ENCODE measurements around the gene SIGLEC8.

DNA sequence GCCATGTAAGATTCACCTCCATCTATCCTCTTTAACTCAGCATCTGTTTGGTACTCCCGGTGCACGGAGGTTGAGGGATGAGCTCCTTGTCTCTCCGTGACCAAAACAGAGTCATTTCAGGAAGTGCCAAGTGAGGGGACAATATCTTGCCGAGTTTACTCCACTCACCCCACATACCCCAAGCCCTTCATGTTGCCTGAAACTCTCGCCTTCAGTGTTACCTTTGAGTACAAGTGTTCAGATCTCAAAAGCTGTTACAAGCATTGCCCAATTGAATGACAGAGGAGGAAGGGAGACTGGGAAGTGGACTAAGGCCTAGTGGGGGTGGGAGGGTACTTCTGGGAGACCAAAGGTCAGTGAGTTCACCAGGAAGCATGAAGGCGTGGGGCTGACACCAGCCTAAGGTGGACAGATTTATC, 49.4 kb upstream of the SIGLEC8 start:
- TF ChIP-seq TAF1 (IDR thresholded peaks at IDR 0.05; ENCODE audit: control insufficient read depth, extremely low read depth, insufficient read depth, low read length, severe bottlenecking) = no peak
- TF ChIP-seq NR3C1 (CRISPR knock-in tag; IDR thresholded peaks at IDR 0.05) = no peak
- no peak for TF ChIP-seq ZNF431 (CRISPR knock-in tag; IDR thresholded peaks at IDR 0.05)
- TF ChIP-seq, protein P1, sequence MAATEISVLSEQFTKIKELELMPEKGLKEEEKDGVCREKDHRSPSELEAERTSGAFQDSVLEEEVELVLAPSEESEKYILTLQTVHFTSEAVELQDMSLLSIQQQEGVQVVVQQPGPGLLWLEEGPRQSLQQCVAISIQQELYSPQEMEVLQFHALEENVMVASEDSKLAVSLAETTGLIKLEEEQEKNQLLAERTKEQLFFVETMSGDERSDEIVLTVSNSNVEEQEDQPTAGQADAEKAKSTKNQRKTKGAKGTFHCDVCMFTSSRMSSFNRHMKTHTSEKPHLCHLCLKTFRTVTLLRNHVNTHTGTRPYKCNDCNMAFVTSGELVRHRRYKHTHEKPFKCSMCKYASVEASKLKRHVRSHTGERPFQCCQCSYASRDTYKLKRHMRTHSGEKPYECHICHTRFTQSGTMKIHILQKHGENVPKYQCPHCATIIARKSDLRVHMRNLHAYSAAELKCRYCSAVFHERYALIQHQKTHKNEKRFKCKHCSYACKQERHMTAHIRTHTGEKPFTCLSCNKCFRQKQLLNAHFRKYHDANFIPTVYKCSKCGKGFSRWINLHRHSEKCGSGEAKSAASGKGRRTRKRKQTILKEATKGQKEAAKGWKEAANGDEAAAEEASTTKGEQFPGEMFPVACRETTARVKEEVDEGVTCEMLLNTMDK (IDR thresholded peaks at IDR 0.05; ENCODE audit: borderline replicate concordance, insufficient read depth, low read depth, low read length, poor library complexity, severe bottlenecking) = no peak
- TF ChIP-seq BCOR (IDR thresholded peaks at IDR 0.05) = no peak
- TF ChIP-seq, protein P2, sequence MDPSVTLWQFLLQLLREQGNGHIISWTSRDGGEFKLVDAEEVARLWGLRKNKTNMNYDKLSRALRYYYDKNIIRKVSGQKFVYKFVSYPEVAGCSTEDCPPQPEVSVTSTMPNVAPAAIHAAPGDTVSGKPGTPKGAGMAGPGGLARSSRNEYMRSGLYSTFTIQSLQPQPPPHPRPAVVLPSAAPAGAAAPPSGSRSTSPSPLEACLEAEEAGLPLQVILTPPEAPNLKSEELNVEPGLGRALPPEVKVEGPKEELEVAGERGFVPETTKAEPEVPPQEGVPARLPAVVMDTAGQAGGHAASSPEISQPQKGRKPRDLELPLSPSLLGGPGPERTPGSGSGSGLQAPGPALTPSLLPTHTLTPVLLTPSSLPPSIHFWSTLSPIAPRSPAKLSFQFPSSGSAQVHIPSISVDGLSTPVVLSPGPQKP (CRISPR knock-in tag; IDR thresholded peaks at IDR 0.05) = no peak

All from K562 (cell line).